ENCODE data around the gene NDUFAF8.
"Not testable (repeated sequence)": the region's sequence is repeated elsewhere in the genome, so short reads cannot be mapped to it uniquely, and the experiment has no call there.

NDUFAF8 gene

DNA sequence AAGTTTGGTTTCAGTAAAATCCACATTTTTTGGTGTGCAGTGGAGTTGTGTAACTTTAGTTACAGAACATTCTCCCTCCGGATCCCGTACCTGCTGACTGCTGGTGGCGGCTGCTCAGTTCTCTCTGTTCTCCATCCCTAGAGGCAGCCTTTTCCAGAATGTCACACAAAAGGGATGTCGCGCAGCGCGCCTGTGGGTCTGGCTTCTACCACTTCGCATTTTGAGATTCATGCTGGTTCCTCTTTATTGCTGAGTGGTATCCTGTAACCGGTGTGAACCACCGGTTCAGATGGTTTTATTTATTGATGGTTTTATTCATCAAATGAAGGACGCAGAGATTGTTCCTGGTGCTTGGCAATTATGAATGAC lies 15.4 kb upstream of the NDUFAF8 start:
- DNase-seq = no peak

DNA sequence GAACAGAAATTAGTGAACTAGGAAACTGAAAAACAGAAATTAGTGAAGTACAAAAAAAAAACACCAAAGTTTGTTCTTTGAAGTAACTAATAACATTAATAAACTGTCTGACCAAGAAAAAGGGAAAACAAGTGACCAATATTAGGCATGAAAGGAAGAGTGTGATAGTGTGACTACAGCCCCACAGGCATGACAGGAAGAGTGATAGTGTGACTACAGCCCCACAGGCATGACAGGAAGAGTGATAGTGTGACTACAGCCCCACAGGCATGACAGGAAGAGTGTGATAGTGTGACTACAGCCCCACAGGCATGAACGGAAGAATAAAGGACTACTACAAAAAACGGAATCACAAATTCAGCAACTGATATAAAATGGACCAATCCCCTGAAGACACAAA lies 11.5 kb upstream of the NDUFAF8 start:
- DNase-seq = not testable (repeated sequence)

GRCh38 chr17:81228420-81228819 lies 10.7 kb upstream of the NDUFAF8 start:
- DNase-seq = no peak

GRCh38 chr17:81228834-81229665 lies 10.1 kb upstream of the NDUFAF8 start:
- no peak for DNase-seq

DNA sequence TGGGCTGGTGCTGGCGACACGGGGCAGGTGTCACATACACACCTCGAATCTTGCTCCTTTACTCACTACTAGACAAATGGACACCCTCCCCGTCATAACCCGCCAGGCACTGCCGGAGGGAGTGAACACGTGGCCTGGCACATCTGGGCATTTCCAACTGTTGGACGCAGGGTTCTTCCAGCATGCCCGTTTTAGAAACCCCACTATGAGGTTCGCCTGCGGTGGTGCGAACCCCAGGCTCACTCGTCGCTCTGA lies 9.5 kb upstream of the NDUFAF8 start:
- no peak for DNase-seq

DNA sequence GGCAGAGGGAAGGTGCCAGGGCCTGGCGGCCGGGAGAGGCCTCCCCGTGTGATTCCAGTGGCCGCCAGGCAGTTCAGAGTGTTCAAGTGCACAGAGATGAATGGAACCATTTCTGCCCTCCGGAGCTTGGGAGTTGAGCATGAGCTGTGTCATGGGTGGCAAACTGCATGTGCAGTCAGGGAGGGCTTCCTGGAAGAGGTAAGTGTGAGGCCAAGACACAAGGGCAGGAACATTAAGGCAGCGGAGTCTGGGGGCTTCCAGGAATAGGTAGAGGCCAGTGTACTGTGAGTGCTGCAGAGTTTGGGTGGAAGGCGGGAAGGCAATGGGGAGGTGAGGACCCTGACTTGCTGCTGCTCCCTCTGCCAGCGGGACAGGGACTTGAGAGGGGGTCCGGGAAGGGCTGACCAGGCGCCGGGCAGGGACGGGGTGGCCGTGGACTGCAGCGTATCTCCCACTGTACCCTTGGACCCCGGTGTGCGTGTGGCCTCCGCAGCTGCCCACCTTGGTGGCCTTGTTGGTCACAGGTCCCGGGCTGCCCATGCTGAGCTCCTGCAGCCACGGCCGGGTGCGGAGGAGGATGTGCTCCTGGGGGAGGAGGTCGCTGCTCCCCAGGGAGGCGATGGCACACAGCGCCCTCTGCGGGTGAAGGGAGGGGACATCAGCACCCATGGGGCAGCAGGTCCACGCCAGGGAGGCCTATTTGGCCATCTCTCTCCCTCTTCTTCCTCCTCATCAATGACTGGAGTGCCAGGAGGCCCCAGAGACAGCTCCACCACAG lies 8.9 kb upstream of the NDUFAF8 start:
- DNase-seq = no peak

- no peak for DNase-seq
Measured at GRCh38 chr17:81231121-81231645, 7.9 kb upstream of the NDUFAF8 start.

DNA sequence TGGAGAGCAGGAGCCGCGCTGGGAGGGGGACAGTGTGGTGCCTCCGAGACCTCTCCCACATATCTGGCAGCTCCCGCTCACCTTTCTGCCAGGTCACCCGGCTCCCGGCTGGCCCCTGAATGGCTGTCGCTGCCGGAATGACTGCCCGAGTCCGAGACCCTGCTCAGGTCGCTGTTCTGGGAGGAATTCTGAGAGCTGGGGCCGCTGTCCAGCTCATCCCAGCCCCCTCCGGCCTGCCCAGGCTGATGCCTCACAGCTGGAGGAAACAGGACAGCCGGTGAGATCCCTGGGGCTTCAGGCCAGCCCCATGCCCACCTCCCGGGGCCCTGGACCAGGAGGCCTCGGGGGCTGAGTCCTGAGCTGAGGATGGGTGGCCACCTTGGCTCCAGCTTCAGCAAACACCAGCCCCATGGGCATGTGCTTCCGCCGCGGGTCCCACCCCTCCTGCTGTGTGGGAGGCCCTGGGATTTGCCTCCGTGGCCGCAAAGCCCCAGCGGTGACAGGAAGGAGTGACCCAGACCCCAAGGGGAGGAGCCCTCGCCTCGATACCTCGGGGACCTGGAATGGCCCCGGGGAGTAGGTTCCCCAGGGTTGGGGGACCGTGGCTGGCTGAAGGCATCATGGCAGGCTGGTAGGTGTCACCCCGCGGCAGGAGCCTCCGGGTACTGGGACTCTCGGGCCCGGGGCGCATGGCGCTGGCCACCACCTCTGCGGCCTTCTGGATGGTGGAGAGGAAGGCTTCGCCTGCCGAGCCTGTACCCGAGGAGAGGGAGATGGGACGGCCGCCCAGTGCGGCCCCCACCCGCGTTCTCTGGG lies 7.1 kb upstream of the NDUFAF8 start:
- no peak for DNase-seq

- no peak for DNase-seq
Measured at GRCh38 chr17:81232616-81233241, 6.4 kb upstream of the NDUFAF8 start.

GRCh38 chr17:81233316-81233715 lies 5.8 kb upstream of the NDUFAF8 start:
- no peak for DNase-seq

- no peak for DNase-seq
Measured at GRCh38 chr17:81233811-81234505, 5.2 kb upstream of the NDUFAF8 start.

DNA sequence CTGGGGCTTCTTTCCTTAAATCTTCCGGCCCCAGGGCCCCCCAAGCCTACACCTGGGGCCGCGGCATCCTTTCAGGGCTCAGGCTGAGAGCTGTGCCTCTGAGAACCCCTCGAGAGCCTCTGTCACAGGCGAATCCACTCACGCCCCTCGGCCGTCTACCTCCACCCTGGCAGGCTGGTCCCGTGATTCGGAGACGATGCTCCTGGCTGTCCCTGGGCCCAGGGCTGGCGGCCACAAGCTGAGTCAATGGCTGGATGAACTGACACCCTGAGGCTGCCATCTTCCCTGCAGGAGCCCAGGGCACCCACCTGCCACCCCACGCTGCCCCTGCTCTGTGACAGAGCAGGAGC lies 4.6 kb upstream of the NDUFAF8 start:
- DNase-seq = no peak

GRCh38 chr17:81234940-81235821 lies 3.9 kb upstream of the NDUFAF8 start:
- no peak for DNase-seq

DNA sequence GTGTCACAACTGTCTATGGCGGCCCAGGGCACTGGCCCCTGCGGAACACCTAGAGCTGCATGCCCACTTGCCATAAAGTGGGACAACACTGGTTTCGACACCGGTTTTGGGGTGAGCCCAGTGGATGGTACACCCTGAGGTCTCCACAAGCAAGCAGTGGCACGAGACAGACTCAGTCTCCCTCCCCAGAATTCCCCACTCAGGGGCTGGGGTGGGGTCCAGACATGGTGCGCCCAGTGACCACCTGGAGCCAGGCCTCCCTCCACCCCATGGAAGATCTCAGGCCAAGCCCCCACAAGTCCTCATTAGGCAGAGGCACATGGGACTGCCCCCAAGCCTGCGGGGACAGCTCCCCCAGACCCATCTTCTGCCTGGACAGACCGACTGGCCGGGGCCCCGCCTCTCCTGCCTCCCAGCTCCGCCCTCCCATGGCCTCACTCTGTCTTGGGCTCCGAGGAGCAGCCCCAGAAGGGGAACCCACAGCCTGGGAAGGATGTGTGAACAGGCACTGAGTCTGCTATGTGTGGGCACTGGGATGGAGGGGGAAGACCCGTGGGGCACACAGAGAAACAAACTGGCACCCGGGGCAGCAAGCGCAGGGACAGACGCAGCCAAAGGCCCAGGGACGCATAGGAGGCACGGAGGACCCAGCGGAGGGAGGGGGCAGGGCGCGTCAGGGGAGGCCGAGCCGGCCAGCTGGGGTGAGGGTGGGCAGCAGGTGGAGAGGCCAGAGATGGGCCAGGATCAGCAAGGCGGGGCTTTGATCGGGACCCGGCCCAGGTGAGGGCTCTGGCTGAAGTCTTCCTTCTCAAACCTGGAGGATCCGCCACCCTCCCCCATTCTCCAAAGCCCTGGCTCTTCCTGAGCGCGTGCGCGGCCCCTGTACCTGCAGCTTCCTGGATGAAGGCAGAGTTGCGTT lies 3.0 kb upstream of the NDUFAF8 start:
- no peak for DNase-seq

- no peak for DNase-seq
Measured at GRCh38 chr17:81236784-81237183, 2.3 kb upstream of the NDUFAF8 start.

DNA sequence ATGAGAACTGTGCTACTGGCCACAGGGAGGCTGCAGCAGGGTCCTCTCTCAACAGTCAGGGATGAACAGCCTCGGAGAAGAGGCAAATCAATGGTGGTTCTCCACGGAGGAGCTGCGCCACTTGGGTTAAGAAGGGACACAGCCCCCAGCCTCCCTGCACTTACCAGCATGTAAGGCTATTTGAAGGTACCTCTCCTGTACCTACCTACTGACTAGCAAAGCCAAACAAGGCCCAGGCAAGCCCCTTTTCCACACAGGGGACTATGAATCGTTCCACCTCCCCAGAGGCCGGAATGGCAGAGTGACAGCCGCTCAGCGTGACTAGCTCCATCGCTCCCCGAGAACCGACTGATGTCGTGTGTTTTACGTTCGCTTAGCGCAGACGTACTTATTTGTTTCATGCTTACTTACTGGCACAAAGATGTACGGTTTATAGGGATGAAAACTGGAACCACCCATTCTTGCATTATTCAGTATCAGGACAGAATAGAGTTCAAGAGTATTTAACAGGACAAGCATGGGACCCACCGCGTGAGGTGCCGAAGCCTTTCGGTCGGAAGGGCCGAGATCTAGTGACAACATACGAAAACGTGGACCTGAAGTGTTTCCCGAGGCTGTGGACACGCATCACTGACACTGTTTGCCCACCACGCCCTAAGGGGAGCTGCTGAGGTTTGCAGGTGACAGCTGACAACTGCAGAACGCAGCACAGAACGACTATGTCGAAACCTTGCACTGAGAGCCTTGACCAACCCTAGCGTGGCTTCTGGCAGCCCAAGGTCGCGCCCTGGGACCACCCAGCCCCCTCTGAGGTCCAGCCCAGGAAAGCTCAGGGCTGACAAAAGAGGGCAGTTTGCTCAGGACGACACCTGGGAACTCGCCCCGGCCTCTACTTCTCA lies 1.3 kb upstream of the NDUFAF8 start:
- DNase-seq = no peak

DNA sequence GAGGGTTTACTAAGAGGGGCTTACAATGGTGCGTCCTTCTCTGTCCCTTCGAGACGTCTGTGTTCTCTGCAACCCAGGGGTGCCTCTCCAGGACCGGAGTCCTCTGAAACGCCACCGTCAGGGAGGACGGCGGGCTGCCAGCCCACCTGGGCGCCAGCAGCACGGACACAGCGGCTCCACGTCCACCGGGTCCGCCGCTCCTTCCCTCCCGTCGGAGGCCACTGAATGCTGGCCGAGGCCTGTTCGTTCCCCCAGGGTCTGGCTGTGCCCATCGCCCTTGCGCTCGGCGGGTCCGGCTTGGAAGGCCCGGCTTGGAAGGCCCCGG lies 666 bp upstream of the NDUFAF8 start:
- DNase-seq = no peak

- DNase-seq = no peak
Measured at GRCh38 chr17:81239714-81240555, 817 bp downstream of the NDUFAF8 start.
